ENCODE measurements around the gene TMEM182. TPM values are rescaled to one million over a fixed set of nuclear protein-coding genes. Genes with fewer than 3 reads are reported as not detected.
A peak's percentile ranks its signal among the peaks of the same experiment; 100 is the strongest.

TMEM182 gene
- 10 to 100 TPM in 1 of 4 donors, 1 to 10 TPM in 3; 8.4 to 10.1 (median 8.9) TPM for polyA plus RNA-seq (ENCODE audit: insufficient read length in 4 of 4)

DNA sequence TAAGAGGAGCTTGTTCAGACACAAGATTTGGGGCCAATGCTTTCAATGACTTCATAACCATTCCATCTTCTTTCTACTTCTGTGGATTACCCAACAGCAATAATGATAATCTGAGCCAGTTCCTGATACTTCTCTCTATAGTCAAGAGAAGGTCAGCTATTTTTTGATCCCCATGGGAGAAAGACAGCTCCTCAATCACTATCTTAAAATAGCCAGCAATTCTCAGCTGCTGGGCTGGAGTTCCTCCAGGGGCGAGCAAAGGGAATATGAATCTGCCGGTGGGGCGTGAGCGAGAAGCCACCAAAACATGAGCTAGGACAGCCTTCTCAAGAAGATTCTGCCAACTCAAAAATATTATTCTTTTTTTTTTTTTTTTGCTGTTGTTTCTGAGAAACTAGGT lies at the start of gene TMEM182:
Gene TMEM182, plus strand, starts transcription at position 269 of the 400 bp plus-strand sequence. CDS start 187 bp downstream, outside the sequence.
- DNase-seq (ENCODE audit: low read depth in 4 of 4, low spot score in 3 of 4): no peak

- no peak for DNase-seq (ENCODE audit: low read depth in 4 of 4, low spot score in 3 of 4)
Measured at GRCh38 chr2:102717308-102718018, 44.4 kb upstream of the TMEM182 start.

DNA sequence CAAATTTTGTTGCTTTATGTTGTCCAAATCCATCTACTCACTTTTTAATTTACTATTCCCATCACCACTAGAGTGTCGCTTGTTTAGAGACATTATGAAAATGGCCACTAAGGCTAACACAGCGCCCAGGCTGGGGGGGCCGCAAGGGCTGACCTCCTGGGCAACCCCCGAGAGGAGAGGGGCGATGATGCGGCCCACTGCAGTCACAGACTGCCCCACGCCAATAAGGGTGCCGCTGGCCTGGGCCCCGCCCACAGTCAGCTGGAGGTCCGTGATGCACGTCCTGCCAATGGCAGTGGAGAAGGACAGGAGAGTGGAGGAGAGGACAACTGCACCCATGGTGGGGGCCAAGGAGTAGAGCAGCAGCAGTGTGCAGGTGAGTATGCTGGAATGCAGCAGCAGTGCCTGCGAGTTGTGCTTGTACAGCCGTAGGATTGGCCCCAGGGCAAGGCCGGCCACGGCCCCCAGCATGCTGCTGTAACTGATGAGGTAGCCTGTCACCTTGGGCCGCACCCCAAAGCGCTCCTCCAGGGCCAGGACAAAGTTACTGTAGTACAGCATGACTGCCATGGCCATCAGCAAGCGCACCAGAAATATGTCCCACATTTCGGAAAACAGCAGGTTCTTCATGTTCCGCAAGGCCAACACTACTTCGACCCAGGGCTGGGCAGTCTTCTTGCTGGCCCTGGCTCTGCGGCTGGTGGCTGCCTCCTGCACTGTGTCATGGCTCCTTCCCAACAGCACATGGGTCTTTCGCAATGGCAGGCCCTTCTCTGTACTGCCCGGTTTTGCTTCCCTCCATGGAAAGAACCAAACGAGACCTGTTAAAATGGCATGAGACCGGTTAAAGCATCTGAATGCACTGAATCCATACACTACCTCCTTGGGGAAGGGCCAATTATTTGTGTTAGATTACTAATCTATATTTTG lies 43.2 kb upstream of the TMEM182 start:
- DNase-seq (ENCODE audit: low read depth in 4 of 4, low spot score in 3 of 4): no peak

GRCh38 chr2:102724016-102724490 lies 37.8 kb upstream of the TMEM182 start:
- DNase-seq (ENCODE audit: low read depth in 4 of 4, low spot score in 3 of 4): no peak

- no peak for DNase-seq (ENCODE audit: low read depth in 4 of 4, low spot score in 3 of 4)
Measured at GRCh38 chr2:102724553-102724952, 37.3 kb upstream of the TMEM182 start.

- DNase-seq (ENCODE audit: low read depth in 4 of 4, low spot score in 3 of 4): no peak
Measured at GRCh38 chr2:102726128-102727087, 35.4 kb upstream of the TMEM182 start.

DNA sequence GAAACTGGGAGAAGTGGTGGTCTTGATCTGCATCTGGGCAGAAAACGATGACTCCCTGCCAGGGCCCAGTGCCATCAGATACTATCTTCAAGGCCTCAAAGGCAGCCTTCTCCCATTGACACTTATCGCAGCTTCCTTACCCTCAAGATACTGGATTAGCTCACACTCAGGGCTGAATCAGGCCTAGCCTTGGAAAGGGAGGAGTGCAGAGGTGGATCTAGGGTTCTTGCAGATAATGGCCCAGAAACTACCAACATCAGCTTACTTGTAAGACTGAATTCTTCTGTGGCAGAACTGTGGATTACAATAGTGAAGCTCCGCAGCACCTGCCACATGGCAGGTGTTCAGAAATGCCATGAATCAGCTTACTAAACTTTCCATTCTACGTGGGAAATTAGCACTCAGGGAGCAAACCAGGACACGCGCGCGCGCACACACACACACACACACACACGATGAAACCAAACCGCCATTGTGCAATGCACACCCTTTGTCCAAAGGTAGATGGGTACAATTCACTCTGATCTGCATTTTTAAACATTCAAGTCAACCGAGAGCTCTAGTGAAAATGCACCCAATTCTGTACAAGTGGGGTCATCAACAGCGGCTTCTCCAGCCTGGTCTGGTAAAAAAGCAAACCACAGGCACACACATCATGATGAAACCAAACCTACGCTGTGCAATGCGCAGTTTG lies 26.3 kb upstream of the TMEM182 start:
- peak in 1 of 4 donors; percentile 3 for DNase-seq (ENCODE audit: low read depth in 4 of 4, low spot score in 3 of 4)

GRCh38 chr2:102736110-102736409 lies 25.8 kb upstream of the TMEM182 start:
- DNase-seq (ENCODE audit: low read depth in 4 of 4, low spot score in 3 of 4): peak in 1 of 4 donors; percentile 2

DNA sequence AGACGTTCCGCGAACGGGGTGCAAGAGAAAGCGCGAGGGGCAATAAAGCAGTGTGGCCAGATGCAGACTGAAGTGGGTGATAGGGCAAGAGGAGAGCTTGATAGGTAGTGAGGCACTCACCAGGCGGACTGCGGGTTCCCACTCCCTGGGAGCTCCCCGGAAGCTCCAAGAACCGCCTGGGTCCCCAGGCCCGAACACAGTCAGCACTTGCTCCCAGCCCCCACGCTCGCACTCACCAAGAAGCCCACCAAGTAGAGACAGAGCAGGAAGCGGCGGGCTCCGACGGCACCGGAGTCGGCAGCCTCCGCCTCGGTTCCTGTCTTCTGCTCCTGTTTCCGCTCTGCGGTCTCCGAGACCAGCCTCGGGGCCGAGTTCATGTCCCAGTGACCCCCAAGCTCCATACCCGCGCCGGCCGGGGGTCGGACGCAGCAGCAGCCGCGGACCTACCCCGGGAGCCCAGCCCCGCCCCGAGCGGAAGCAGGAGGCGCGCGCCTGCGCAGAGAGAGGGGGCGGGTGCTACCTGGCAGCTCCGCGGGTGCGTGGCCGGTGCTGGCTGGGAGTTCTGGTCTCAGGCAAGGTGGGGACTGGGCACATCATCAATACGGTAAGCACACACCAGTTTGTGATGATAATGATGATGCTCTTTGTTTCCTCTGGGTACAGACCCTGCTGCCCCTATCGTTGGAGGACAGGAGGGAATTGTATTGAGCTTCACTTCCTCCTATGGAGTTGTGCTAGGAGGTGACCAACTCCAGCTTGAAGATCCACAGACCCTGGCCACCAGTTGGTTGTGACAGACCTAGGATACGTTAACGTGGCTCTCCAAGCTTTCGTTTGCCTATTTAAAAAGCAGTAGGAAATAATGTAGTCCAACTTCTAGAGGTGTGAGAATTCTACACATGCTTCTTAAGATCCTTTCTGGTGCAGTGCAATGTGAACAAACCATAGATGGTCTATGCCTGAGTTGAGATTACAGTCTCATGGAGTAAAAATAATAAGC lies 25.1 kb upstream of the TMEM182 start:
- DNase-seq (ENCODE audit: low read depth in 4 of 4, low spot score in 3 of 4): peak; percentile 57 to 72 (median 69)

DNA sequence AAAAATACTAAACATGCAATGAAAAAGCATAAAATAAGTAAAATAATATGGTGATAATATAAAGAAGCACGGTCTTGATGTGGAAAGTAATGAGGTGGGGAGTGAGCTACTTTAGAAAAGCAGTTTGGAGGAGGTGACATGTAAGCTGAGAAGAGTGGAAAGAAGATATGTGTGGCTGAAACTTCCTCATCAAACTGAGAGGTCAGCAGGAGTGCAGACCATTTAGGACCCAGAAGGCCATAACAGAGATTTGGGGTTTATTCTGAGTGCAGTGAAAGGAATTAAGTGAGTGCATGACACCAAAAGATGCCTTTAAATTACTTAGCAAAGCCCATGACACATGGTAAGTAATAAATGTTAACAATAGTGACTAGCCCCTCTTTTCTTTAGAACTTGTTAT lies 24.4 kb upstream of the TMEM182 start:
- DNase-seq (ENCODE audit: low read depth in 4 of 4, low spot score in 3 of 4): no peak

DNA sequence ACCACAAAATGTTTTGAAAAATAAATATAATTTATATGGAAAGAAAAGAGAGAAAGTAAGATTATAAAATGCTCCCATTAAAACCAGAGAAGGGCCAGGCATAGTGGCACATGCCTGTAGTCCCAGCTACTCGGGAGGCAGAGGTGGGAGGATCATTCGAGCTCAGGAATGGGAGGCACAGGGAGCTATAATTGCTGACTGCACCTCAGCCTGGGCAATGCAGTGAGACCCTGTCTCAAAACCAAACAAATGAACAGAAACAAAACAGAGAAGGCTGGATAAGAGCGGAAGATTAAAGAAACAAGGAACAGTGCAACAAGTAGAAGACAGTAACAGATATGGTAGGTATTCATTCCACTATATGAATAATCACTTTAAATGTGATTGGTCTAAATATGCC lies 18.6 kb upstream of the TMEM182 start:
- DNase-seq (ENCODE audit: low read depth in 4 of 4, low spot score in 3 of 4): no peak

GRCh38 chr2:102748107-102748506 lies 13.7 kb upstream of the TMEM182 start:
- DNase-seq (ENCODE audit: low read depth in 4 of 4, low spot score in 3 of 4): no peak

DNA sequence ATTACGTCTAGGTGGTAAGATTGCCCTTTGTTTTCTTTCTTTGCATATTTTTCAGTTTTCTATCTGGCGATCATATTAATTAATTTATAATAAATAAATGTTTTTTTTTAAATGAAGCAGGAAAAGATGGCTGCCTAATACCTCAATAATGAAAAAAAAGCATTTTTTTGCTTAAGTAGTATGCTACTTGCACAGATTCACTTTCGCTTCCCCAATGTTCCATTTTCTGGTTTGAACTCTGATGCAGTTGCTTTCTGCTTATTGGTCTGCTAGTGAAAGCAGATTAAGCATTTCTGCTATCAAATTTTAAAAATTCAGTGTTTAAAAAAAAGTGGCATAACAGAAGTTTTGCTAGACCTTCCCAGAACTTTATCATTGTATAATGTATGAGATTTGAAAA lies 11.9 kb upstream of the TMEM182 start:
- no peak for DNase-seq (ENCODE audit: low read depth in 4 of 4, low spot score in 3 of 4)

GRCh38 chr2:102753563-102754159 lies 8.2 kb upstream of the TMEM182 start:
- peak in 1 of 4 donors; percentile 5 for DNase-seq (ENCODE audit: low read depth in 4 of 4, low spot score in 3 of 4)

DNA sequence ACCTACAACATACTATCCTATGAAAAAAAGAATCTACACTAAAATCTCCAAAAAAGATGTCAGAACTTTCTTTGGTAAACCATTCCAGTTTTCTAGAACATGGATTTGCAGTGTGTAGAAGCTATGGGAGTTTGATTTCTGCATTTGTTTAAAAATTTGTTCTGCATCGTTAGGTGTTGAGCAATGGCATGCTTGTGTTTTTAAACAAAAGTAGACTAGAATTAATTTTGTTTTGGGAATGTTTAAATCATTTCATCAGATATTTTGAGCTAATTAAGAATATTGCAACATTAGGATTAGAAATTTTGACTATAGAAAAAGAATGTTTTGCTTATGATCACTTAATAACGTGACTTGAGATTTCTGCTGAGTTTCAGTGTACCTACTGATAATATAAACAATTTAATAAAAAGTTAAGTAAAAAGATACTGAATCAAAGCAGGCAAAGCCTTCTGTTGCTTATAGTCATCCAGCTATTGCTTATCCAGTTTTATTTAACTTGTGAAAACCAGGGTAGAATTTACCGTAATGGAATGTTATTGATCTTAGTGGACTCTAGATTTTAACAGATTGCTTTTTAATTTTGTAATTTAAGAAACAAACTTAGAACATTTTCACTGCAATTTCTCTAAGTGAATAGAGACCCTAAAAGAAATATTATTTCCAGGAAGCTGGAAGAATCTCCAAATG lies 7.2 kb upstream of the TMEM182 start:
- DNase-seq (ENCODE audit: low read depth in 4 of 4, low spot score in 3 of 4): no peak

- no peak for DNase-seq (ENCODE audit: low read depth in 4 of 4, low spot score in 3 of 4)
Measured at GRCh38 chr2:102755284-102755683, 6.5 kb upstream of the TMEM182 start.

- no peak for DNase-seq (ENCODE audit: low read depth in 4 of 4, low spot score in 3 of 4)
Measured at GRCh38 chr2:102758439-102758838, 3.4 kb upstream of the TMEM182 start.

DNA sequence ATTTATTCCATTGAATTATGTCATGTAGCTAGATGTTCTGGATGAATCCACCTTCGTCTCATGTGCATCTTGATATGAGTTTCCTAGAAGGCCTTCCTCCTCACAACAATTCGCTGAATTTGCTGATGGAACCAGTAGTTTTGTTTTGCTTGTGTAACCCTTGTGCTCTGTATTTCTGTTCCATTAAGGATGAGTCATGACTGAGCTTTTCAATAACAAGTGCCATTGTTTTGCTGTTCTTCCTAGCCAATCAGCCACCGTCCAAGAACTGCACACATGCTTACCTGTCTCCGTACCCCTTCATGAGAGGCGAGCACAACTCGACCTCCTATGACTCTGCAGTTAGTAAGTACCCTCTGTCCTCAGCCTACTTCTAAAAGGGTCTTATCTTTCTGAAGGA lies 2.3 kb downstream of the TMEM182 start:
- no peak for DNase-seq (ENCODE audit: low read depth in 4 of 4, low spot score in 3 of 4)
